HL-60 (cell line): ENCODE results near the gene CETN2.

Experiments used
- GABPA ChIP-seq: IDR thresholded peaks from 2 replicates; pipeline ENCODE4 v1.6.1; 2012; ENCODE audit warnings: low read depth
- POLR2AphosphoS5 ChIP-seq: IDR thresholded peaks from 2 replicates; pipeline ENCODE4 v1.6.1; 2012; ENCODE audit warnings: low read depth
- TF ChIP-seq, protein P1 (sequence below): IDR thresholded peaks from one replicate; pipeline ENCODE4 v1.5.1; 2011; ENCODE audit warnings: low read length, control low read depth, inconsistent platforms; ENCODE audit not compliant: insufficient read depth

- TF ChIP-seq, protein P1, sequence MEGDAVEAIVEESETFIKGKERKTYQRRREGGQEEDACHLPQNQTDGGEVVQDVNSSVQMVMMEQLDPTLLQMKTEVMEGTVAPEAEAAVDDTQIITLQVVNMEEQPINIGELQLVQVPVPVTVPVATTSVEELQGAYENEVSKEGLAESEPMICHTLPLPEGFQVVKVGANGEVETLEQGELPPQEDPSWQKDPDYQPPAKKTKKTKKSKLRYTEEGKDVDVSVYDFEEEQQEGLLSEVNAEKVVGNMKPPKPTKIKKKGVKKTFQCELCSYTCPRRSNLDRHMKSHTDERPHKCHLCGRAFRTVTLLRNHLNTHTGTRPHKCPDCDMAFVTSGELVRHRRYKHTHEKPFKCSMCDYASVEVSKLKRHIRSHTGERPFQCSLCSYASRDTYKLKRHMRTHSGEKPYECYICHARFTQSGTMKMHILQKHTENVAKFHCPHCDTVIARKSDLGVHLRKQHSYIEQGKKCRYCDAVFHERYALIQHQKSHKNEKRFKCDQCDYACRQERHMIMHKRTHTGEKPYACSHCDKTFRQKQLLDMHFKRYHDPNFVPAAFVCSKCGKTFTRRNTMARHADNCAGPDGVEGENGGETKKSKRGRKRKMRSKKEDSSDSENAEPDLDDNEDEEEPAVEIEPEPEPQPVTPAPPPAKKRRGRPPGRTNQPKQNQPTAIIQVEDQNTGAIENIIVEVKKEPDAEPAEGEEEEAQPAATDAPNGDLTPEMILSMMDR, result no peak
- TF ChIP-seq POLR2AphosphoS5 (no peak), GABPA (no peak)
Observed at GRCh38 chrX:152831391-152831790, 834 bp upstream of the CETN2 start.
